SU-DHL-6 (cell line): ENCODE results near the gene TADA2A.
A peak's percentile ranks its signal among the peaks of the same experiment; 100 is the strongest.

Source experiments
- H2AFZ ChIP-seq: fragments of 200-600 bp; sonication (generic); 2 replicates; pipeline ENCODE4 v1.6.1; 2014; ENCODE audit warnings: low read depth, mild to moderate bottlenecking, moderate library complexity, mixed read lengths, antibody characterized with exemption, low read length; ENCODE audit not compliant: severe bottlenecking
- H3F3A ChIP-seq: fragments of 200-600 bp; shearing (Covaris generic); 2 replicates; pipeline ENCODE4 v1.6.0; 2016; ENCODE audit warnings: antibody characterized with exemption, mild to moderate bottlenecking; ENCODE audit not compliant: insufficient read depth
- H3K27ac ChIP-seq: fragments of 200-600 bp; sonication (generic); 2 replicates; pipeline ENCODE4 v1.5.1; 2016; ENCODE audit warnings: low read depth, mild to moderate bottlenecking, low read length, moderate library complexity, mixed read lengths
- H3K27me3 ChIP-seq: fragments of 200-600 bp; sonication (generic), shearing (Covaris generic); 2 replicates; pipeline ENCODE4 v1.6.0; 2014; ENCODE audit warnings: mild to moderate bottlenecking, low read length
- H3K36me3 ChIP-seq: fragments of 200-600 bp; sonication (generic); 2 replicates; pipeline ENCODE4 v1.6.1; 2014; ENCODE audit warnings: mild to moderate bottlenecking, low read length, mixed read lengths
- H3K4me2 ChIP-seq: fragments of 300-600, 200-600 bp; shearing (Covaris generic), sonication (generic); 2 replicates; pipeline ENCODE4 v1.6.0; 2014; ENCODE audit warnings: low read length, low read depth, mild to moderate bottlenecking; ENCODE audit not compliant: poor library complexity, severe bottlenecking
- H3K4me3 ChIP-seq: fragments of 200-600 bp; sonication (generic); 2 replicates; pipeline ENCODE4 v1.5.1; 2014; ENCODE audit warnings: antibody characterized with exemption, low read length, mild to moderate bottlenecking, mixed read lengths; ENCODE audit not compliant: insufficient read depth, poor library complexity, severe bottlenecking
- H3K79me2 ChIP-seq: fragments of 200-600 bp; sonication (generic); 2 replicates; pipeline ENCODE4 v1.6.1; 2014; ENCODE audit warnings: mild to moderate bottlenecking, low read length, moderate library complexity; ENCODE audit not compliant: insufficient read depth
- H3K9ac ChIP-seq: fragments of 200-600 bp; sonication (generic); 2 replicates; pipeline ENCODE4 v1.7.0; 2014; ENCODE audit warnings: mild to moderate bottlenecking, low read length
- H3K9me2 ChIP-seq: fragments of 200-600 bp; sonication (generic); replicated peaks from 2 replicates; pipeline ENCODE4 v1.6.1; 2014; ENCODE audit warnings: low read length; ENCODE audit not compliant: insufficient read depth
- H3K9me3 ChIP-seq: fragments of 200-600 bp; sonication (generic); 2 replicates; pipeline ENCODE4 v1.6.1; 2014; ENCODE audit warnings: low read length, mixed read lengths; ENCODE audit not compliant: insufficient read depth
- H4K20me1 ChIP-seq: fragments of 200-600 bp; sonication (generic); 2 replicates; pipeline ENCODE4 v1.6.1; 2014; ENCODE audit warnings: low read depth, mild to moderate bottlenecking, antibody characterized with exemption, low read length, moderate library complexity, mixed read lengths
- EZH2phosphoT487 ChIP-seq: fragments of 200-600 bp; sonication (generic), shearing (Covaris generic); conservative IDR thresholded peaks from 2 replicates; pipeline ENCODE4 v1.6.1; 2018; ENCODE audit warnings: mild to moderate bottlenecking, antibody characterized with exemption, low read length, moderate library complexity, mixed read lengths
- TF ChIP-seq, protein P1 (sequence below): fragments of 200-600 bp; sonication (generic); IDR thresholded peaks from one replicate; pipeline ENCODE4 v1.5.1; 2017; ENCODE audit warnings: antibody characterized with exemption, mild to moderate bottlenecking, low read length, moderate library complexity; ENCODE audit not compliant: insufficient read depth, poor library complexity, severe bottlenecking

Gene TADA2A

DNA sequence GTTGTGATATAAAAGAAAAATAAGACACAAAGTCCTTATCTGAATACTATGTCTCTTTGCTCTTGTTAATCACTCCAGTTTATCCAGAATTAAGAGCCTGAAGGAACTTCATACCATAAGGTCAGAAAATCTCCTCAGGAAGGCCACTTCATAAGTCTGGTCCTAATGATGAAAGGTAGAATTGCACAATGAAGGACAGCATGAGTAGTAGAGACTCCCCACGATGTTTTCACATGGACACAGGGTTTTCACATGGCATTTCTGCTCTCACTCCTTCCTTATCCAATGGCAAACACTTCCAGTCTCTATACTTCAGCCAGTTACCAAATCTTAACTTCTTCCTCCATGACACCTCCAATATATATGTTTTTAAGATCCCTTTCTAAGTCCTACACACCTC is 41.1 kb upstream of the TADA2A start:
- Histone ChIP-seq H3K4me2 (no peak overlapping the region), H3K79me2 (no peaks in the 10 kb centered on the region), H3K4me3 (no peak overlapping the region), H3K27ac (no peak overlapping the region), H3F3A (peaks cover 6% of the 10 kb centered on the region), H3K9me3 (no peaks in the 10 kb centered on the region), H3K27me3 (no peaks in the 10 kb centered on the region), H3K9ac (no peak overlapping the region), H3K36me3 (no peaks in the 10 kb centered on the region), H3K9me2 (no peaks in the 10 kb centered on the region), H2AFZ (no peak overlapping the region), H4K20me1 (no peaks in the 10 kb centered on the region)
- no peak for TF ChIP-seq EZH2phosphoT487
- TF ChIP-seq, protein P1, sequence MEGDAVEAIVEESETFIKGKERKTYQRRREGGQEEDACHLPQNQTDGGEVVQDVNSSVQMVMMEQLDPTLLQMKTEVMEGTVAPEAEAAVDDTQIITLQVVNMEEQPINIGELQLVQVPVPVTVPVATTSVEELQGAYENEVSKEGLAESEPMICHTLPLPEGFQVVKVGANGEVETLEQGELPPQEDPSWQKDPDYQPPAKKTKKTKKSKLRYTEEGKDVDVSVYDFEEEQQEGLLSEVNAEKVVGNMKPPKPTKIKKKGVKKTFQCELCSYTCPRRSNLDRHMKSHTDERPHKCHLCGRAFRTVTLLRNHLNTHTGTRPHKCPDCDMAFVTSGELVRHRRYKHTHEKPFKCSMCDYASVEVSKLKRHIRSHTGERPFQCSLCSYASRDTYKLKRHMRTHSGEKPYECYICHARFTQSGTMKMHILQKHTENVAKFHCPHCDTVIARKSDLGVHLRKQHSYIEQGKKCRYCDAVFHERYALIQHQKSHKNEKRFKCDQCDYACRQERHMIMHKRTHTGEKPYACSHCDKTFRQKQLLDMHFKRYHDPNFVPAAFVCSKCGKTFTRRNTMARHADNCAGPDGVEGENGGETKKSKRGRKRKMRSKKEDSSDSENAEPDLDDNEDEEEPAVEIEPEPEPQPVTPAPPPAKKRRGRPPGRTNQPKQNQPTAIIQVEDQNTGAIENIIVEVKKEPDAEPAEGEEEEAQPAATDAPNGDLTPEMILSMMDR, result no peak

DNA sequence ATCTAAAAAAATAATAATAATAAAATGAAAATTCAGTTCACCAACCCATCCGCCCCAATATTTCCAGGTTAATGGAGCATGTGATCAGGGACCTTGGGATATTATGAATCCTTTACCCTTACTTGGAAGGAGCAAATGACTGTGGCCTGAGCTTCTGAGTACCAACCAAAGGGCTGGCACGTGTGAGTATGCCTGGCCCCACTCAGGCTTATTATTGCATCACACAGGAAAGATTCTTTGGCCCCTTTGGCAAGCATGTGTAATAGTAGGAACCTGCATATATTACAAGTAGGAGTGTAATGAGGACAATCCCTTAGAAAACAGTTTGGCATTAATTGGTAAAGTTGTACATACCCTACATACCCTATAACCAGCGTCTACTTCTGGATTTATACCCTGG is 38.1 kb upstream of the TADA2A start:
- Histone ChIP-seq H3K4me2 (no peak overlapping the region), H2AFZ (no peak overlapping the region), H4K20me1 (no peaks in the 10 kb centered on the region), H3K27ac (no peak overlapping the region), H3K9me2 (no peaks in the 10 kb centered on the region), H3K36me3 (no peaks in the 10 kb centered on the region), H3K4me3 (no peak overlapping the region), H3K9ac (no peak overlapping the region), H3K79me2 (no peaks in the 10 kb centered on the region), H3K9me3 (no peaks in the 10 kb centered on the region), H3F3A (no peaks in the 10 kb centered on the region), H3K27me3 (no peaks in the 10 kb centered on the region)
- no peak for TF ChIP-seq EZH2phosphoT487
- TF ChIP-seq, protein P1, result no peak

DNA sequence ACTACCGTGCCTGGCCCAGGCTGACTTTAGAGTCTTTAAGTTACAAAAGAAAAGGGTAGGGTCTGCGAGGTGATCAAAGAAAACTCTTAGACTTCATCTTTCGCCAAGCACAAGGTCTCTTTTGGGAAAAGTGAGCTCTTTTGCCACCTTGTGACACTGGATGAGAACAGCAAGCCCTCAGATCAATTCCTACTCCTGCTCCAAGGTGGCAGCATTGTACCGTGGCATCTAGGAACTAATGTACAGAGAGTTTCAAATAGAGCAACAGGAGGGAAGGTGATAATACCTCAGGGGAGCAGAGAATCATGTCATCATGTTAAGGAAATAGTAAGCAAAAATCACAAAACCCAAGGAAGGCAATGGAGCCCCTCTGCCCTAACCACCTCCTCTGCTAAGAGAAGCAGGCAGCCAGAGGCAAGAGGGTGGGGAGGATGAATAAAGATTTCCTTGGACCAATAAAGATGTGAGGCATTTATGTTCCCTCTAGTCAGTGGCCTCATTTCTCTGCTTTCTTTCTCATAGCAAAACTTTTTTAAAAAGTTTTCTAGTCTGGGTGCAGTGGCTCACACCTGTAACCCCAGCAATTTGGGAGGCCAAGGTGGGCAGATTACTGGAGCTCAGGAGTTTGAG is 33.0 kb upstream of the TADA2A start:
- Histone ChIP-seq H3K9me3 (no peaks in the 10 kb centered on the region), H3K27ac (no peak overlapping the region), H3K4me2 (no peak overlapping the region), H3K36me3 (no peaks in the 10 kb centered on the region), H3K9ac (no peak overlapping the region), H3K9me2 (no peaks in the 10 kb centered on the region), H4K20me1 (no peaks in the 10 kb centered on the region), H3K27me3 (no peaks in the 10 kb centered on the region), H3F3A (no peaks in the 10 kb centered on the region), H3K4me3 (no peak overlapping the region), H2AFZ (no peak overlapping the region), H3K79me2 (no peaks in the 10 kb centered on the region)
- no peak for TF ChIP-seq EZH2phosphoT487
- TF ChIP-seq, protein P1, result peak; percentile 98
